GM21825 (cell line): ENCODE data around the gene EIPR1.

ENCODE experiments used
- ATAC-seq: cut with Tn5 transposase; IDR thresholded peaks from one replicate; pipeline ENCODE4 v1.9.1; 2021; ENCODE audit warnings: mild to moderate bottlenecking, moderate library complexity; ENCODE audit not compliant: unreplicated experiment

The EIPR1 gene

DNA sequence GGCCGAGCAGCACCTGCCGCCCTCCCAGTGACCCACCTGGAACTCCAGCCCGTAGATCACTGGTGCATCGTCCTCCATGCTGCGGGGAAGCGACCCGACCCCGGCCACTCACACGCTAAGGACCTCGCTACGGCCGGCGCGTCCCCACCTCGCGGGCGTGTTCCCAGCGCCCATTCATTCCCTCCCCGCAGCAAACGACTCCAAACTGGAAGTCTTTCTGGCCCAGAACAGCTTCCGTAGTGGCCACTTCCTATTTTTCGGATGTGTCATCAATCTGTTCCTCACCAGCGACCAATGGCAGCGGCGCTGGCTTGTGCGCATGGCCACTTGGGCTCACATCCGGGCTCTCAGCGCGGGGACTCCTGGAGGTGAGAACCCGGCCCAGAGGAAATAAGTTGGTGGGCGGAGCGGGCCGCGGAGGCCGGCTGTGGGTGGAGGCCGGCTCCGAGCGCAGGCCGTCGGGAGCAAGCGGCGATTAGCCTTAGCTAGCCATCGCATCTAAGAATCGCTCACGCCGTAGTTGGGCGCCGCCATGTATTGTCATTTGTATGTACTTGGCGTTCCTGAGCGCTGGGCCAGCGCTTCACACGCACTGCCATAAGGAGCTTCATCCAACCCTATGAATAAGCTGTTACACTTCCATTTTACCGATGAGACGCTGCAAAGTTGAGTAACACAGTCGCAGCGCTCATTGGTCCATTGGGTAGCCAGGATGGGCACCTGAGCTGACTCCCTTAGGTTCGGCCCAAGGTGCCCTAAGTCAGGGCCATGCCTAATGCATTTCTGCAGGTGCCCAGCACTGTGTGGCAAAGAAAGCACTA lies at the start of gene EIPR1:
Gene EIPR1, minus strand, starts transcription at position 207 of the 821 bp plus-strand sequence. Its CDS starts 129 bp downstream, at position 78.
- peak; percentile 76 for ATAC-seq

DNA sequence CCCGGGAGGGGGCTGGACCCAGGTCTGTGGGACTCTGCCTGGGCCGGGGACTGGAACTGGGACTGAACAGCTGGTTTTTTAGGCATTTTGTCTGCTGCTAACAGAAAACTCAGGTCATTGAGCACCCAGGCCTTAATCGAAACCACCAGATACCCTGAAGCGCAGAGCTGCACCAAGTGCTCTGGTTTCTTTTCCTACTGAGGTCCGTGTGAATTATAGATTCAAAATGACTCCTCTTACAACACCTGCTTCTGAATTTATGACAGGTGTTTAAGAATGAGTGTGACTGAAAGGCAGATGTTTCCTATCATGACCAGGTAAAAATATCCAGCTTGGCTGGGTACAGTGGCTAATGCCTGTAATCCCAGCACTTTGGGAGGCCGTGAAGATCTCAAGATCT lies 49.7 kb upstream of the EIPR1 start:
- ATAC-seq: peak; percentile 42

DNA sequence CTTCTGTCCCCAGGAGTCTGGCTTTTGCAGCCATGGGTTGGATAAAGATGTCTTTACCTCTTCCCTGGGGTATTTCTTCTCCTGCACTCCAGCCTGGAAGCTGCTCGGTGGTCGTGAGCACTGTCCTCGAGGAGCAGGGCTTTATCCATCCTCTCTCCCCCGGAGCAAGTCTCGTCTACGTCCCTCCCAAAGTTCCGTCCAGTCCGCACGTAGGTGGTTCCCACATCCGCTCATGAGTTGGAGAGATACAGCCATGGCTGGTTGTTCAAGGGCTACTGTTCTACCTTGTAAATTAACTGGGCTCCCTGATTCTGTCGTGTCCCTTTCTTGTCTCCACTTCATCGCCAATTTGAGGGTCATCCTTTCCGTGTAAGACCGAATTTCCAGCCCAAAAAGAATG lies 49.0 kb upstream of the EIPR1 start:
- no peak for ATAC-seq

DNA sequence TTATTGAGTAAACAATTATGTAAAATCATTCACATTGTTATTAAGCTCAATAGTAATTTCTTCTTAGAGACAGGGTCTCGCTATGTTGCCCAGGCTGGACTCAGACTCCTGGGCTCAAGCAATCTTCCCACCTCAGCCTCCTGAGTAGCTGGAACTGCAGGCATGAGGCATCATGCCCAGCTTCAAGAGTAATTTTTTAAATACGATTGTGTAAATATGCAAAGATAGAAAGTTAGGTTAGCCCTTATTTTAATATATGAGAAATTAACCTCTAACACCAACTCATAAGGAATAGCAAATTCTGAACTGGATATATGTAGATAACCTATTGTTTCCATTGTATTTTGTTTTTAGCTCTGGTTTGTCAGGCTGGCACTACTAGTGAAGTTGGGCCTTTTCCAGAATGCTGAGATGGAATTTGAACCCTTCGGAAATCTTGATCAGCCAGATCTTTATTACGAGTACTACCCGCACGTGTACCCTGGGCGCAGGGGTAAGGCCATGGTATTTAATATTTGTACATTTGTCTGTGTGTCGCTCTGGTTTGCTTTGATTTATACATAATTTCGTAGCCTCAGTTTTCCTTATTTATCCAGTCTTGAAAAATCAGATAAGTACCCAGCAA lies 46.7 kb upstream of the EIPR1 start:
- no peak for ATAC-seq

DNA sequence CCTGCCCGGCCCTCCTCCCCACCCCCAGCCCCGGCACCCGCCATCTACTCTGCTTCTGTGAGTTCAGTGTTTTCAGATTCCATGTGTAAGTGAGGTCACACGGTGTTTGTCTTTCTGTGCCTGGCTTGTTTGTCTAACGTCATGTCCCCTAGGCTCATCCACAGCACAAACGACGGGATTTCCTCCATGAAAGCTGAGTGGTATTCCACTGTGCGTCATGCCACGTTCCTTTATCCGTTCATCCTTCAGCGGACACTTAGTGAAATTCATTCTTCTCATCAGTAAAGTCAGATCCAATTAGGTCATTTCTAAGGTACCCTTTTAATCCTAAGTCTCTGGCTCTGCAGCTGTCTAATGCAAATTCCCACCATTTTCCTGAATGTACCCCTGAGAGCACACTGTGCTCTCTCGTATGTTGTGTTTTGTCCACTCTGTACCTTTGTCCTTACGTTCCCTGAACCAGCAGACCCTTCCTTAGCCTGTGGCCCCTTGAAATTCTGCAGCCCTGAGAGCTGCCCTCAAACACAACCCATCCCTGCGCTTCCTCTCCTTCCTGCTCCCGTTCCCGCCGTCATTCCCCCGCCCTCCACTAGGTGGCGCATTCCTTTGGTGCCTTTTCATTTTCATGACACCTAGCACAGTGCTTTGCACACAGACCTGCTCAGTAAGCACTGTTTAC lies 46.0 kb upstream of the EIPR1 start:
- ATAC-seq: no peak

DNA sequence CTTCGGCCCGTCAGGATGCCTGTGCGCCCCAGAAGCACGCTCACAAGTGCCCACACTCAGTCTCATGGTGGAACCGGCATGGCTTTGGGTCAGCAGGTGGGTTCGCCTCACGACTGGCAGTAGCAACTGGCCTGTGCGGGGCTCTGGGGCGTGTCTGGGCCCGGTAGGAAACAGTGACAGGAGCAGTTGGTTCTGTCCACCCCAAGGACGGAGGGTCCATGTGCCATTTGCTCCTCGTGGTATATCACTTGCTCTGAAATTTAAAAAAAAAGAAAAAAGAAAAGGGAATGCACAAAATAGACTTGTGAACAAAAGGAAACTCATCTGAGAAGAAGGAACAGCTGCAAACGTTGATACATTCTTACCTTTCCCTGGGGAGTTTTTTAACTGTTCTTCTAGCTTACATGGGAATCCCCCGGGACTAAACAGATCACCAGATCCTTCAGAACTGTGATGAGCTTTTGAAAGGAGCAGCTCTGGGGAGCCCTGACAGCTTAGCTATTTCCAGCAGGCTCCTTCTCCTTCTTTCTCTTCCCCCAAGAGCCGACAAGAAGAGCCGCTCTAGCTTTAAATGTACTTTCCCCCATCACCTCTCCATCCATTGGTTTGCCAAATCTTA lies 44.7 kb upstream of the EIPR1 start:
- ATAC-seq: peak; percentile 62

DNA sequence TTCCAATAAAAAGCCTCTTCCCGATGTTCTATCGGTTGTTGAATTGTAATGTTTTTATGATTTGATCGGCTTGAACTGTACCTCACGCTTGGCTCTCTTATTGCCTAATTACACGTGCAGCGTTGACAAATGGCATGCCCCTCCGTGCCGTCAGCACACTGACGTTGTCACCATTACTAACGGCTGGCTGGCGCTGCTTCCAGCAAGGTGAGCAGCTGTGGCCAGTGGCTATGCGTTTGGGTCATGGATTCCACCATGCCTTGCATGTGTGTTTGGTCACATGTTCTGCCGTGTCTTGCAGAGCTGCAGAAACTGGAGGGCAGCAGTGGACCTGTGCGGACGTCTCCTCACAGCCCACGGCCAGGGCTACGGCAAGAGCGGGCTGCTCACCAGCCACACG lies 44.0 kb upstream of the EIPR1 start:
- ATAC-seq: no peak

DNA sequence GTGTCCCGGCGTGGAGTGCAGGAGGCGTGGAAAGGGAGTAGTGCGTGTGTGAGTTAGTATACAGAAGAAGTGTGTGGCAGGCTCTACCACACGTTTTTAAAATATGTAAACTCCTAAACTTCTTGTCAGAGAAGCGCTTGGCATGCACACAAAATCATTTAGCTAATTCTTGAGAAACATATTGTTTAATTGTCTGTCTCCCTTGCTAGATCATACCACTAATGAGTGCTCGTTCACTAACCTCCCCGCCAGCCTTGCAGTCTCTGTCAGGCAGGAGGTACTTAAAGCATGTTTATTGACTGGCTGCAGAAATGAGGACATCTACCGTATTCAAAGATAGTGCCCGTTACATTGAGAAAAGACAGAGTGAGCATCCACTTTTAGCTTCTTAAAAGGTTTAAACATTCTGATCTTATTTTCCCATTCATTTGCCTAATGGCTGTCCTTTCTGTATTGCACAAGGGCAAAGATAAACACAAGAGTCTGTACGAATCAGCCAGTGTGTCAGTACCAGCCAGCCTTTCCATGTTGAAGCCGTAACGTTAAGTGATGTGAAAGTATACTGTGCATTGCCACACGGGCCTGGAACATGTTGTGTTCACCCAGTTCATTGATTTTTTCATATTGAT lies 43.3 kb upstream of the EIPR1 start:
- no peak for ATAC-seq

DNA sequence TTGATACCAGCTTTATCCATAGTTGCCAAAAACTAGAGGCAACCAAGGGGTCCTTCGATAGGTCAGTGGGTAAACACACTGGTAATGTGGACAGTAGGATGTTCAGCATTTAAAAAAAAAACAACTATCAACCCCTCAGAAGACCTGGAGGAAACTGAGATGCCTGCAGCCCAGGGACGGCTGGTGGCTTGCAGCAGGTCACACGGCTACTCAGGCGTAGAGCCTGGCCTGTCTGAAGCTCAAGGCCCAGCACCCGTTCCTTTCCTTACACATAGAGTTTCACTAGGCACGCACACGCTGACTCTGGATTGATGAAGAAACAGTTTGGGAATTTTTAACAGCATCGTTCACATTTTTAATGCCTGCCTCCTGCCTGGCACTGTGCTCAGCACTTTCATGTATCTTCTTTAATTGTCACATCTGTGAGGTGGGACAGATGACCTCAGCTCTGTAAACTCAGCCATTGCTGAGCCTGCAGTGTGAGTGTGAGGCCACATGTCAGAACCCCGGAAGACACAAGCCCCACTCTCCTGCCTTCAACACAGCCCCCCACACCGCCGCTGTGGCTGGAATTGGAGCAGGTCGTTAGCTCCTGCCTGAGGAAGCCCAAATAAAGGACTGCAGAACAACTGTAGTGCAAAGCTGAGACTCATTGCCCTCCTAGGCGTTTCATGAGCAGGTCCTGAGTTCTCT lies 42.6 kb upstream of the EIPR1 start:
- no peak for ATAC-seq

DNA sequence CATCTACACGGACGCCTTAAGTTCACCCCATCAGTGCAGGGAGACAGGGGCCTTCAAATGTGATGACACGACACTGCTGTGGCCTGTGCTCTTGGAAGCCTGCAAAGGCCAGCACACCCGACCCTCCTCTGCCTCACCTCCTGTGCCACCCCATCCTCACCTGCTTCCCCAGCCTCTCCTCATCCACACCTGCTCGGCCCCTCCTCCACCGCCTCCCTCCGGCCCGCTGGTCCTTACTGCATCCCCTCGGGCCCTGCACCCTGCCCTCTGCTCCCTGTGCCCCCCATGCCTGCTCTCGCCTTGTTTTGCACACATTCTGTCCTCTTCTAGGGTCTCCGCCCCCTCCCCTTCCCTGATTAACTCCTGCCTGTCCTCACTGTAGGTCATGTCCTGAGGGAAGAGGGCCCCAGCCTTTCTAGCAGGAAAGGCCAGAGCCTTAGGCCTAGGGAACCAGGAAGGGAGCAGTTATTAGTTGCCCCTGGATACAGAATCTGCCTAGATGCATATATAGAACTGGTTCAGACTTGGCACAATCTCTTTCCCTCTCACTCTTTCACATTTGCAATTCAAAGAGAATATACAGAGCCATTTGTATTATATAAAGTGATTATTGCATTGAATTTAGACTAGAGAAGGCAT lies 41.3 kb upstream of the EIPR1 start:
- no peak for ATAC-seq

DNA sequence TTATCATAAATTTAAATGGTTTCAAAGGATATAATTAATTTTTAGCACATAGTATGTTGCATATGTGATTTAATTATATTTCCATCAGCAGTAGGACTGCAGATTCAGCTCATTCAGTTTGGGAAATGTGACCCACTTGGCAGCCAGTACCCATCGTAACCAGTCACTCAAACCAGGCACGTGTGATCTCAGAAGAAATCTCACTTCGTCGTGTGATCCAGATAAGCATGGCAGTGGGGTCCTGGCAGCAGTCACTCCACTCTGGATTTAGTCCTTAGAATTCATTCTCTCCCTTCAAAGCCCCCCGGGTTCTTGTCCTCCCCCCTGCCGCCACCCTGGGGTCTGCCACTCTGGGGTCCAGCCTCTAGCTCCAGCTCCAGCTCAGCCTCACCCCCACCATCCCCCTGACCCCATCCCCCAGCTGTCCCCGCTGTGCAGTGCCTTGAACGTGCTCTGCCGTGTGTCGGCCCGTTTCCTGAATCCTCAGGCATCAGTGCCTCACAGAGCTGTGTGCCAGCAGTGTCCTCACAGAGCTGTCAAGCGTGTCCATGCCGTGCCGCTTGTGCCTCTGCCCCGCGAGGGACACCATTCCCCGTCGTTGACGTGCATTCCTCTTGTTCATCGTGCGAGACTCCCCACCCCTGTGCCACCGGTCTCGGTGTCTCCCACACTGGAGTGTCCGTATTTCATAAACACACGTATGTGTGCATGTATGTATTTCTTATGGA lies 36.7 kb upstream of the EIPR1 start:
- ATAC-seq: no peak

DNA sequence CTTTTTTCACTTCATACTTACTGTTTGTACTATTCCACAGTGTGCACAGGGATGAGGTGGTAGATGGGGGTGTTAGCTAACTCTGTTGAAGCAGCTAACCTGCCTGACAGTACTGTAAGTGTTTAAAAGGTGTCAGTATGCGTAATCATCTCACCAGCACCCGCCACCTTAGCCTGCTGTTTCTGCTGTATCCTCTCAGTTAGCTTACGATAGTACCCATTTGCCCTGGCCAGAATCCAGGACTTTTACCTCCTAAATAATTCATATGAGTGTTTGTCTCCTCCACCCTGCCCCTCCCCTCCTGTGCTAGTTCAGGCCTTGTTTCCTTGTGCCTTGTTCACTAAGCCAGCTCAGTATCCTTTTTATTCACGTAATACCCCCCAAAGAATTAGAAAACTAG lies 36.1 kb upstream of the EIPR1 start:
- ATAC-seq: no peak

DNA sequence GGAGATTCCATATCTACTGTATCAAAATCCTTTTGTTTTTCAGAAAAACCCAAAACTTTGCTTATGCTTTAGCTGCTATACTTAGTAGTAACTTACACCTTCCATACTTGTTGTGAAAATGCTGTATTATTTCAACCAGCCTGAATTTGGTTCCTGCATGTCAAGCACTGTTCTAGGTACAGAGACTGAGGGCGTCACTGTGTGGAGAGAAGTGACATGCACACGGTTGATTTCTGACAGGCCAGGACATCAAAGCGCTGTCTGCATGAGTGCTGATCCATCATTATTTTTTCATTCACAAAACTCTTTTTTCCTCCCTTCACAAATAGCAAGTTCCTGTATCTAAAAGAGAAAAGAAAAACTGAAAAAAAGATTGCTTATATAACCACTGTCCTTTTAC lies 33.5 kb upstream of the EIPR1 start:
- ATAC-seq: no peak

DNA sequence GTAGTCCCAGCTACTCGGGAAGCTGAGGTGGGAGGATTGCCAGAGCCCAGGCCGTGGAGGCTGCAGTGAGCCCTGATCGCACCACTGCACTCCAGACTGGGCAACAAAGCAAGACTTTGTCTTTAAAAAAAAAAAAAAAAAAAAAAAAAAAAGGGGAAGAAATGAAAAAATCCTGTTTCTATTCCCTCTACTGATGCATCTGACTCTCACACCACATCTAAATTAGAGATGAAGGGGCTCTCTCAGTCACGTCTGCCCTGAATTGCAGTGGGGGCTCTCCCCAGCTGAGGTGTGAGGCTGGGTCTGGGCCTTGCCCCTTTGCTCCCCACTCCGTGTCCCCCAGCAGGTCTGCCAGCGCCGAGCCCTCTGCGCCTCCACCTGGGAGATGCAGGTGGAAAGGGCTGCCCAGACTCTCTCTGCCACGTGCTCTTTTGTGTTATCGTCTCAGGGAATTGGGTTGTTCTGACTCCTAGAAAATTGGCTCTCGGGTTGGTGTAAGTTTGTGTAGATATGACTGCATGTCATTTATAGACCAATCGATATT lies 32.1 kb upstream of the EIPR1 start:
- ATAC-seq: no peak

DNA sequence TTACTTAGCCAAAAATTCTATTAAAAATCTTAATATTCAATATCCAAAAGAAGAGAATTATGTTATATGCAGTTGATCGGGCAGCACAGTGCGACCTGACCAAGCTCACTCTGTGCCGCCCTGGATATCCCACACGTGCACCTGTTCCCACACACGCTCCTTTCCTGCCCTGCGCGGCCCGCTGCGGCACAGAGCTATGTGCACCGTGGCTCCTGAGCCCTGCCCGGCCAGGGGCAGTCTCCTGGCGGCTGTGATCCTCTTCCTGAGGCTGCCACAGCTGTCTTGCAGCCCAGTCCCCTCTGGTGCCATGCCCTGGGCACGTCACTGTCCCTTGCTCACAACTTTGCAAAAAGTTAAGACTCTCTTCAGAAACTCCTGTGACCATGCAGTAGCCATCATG lies 31.2 kb upstream of the EIPR1 start:
- ATAC-seq: no peak

DNA sequence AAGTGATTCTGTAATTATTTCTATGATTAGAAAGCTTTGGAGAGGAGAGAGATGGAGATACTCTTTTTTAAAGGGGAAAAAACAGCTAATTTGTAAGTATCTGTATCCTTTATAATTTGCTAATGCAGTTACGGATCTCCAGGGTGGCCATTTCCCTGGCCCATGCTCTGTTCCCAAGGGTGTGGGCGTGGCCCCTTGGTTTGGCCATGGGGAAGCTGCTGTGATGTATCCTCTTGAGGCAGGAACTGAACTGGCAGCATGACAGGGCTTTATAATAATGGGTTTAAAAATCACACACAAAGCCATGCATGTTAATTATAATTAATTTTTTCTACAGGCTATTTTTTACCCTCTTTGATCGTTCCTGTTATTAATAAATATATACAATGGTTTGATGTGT lies 28.9 kb upstream of the EIPR1 start:
- no peak for ATAC-seq

DNA sequence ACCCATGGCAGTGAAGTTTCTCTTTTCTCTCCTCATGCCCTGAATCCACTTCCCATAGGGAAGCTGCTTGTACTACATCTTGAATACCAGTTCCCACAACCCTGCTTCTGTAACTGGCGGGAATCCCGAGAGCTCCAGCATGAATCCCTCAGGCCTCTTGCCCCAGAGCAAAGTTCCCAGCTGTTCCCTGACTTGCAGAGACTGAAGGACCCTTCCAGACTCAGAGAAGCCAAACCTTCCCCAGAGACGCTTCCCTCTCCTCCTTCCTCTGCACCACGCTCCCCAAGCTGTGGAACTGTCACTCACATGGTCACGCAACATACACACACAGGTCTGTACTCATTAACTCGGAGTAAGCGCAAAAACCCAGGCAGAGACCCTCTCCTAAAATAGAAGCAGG lies 28.3 kb upstream of the EIPR1 start:
- ATAC-seq: no peak

DNA sequence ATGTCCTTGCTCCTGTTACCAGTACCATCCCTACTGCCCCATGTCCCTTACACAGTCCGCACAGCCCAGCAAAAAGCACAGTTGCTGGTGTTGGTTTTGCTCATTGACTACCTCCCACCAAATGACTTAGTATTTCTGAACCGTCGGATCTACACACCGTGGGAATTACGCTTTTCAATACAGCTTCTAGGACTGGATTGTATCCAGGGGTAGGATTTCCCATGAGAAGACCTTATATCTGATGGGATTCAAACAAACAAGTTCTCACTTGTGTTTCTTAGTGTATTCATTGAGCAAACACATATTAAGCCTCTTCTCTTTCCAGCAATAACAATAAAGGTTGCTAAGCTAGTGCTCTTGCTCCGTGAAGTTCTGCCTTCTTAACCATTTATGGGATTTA lies 27.7 kb upstream of the EIPR1 start:
- no peak for ATAC-seq

DNA sequence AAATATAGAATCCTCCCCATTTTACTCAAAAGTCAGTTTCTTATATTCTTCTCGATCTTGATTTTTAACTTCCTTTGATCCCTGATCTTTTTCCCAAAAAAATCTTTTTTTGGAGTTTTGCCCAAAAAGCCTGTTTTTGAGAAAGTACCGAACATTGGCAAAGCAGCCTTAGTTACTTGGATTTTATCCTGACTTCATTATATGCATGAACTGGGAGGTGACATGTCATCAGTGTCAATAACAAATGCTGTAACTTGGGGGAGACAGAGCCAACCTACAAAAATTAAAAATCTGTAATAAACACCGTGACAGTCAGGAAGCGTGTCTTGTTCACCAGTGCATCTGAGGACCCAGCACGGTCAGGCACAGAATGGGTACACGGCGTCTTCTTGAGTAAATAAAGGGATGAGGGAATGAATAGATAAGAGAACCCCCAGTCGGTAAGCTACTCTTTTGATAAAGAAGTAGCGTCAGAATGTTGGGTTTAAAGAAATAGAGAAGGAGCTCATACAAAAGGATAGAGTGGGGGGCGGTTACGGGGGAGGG lies 26.8 kb upstream of the EIPR1 start:
- no peak for ATAC-seq
